ENCODE measurements around the gene FBN3.

FBN3 gene

DNA sequence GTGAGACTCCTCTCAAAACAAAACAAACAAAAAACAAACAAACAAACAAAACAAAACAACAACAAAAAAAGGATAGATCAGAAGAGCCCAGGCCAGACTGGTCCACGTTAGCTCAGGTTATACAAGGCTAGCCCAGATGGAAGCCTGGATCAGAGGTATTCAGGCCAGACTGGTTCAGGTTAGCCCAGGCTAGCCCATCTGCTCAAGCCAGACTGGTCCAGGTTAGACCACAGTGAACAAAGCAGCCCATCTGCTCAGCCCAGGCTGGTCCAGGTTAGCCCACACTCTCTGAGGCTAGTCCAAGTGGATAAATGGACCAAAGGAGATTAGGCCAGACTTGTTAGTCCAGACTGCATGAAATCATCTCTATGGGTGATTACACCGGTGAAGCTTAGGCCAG, 55.7 kb downstream of the FBN3 start:
- DNase-seq (ENCODE audit: low read depth in 2 of 2): no peak
- TF ChIP-seq, protein P1, sequence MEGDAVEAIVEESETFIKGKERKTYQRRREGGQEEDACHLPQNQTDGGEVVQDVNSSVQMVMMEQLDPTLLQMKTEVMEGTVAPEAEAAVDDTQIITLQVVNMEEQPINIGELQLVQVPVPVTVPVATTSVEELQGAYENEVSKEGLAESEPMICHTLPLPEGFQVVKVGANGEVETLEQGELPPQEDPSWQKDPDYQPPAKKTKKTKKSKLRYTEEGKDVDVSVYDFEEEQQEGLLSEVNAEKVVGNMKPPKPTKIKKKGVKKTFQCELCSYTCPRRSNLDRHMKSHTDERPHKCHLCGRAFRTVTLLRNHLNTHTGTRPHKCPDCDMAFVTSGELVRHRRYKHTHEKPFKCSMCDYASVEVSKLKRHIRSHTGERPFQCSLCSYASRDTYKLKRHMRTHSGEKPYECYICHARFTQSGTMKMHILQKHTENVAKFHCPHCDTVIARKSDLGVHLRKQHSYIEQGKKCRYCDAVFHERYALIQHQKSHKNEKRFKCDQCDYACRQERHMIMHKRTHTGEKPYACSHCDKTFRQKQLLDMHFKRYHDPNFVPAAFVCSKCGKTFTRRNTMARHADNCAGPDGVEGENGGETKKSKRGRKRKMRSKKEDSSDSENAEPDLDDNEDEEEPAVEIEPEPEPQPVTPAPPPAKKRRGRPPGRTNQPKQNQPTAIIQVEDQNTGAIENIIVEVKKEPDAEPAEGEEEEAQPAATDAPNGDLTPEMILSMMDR (IDR thresholded peaks at IDR 0.05; ENCODE audit: low read depth, low read length): no peak
- no peak overlapping the region for H3K4me3 ChIP-seq (replicated peaks in 1 of 2; ENCODE audit: low read depth in 2 of 2, low read length in 2 of 2)

DNA sequence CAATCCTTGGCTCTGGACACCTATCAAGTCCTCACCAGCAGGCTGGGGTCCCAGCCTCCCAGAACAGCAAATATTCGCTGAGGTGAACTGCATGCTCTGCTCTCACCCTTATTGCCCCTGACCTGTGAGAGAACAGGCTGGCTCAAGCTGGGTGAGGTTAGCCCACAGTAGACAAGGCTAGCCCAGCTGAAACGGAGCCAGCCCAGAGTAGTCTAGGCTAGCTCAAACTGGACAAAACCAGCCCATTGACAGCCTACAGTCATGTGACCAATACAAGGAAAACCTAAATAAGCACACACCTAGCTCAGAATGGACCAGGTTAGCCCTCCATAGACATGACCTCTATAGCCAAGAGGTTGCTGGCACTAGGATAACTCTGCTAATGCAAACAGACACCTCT, 58.4 kb downstream of the FBN3 start:
- TF ChIP-seq, protein P1 (IDR thresholded peaks at IDR 0.05; ENCODE audit: low read depth, low read length): no peak
- H3K4me3 ChIP-seq (replicated peaks in 1 of 2; ENCODE audit: low read depth in 2 of 2, low read length in 2 of 2): no peak overlapping the region
- no peak for DNase-seq (ENCODE audit: low read depth in 2 of 2)

DNA sequence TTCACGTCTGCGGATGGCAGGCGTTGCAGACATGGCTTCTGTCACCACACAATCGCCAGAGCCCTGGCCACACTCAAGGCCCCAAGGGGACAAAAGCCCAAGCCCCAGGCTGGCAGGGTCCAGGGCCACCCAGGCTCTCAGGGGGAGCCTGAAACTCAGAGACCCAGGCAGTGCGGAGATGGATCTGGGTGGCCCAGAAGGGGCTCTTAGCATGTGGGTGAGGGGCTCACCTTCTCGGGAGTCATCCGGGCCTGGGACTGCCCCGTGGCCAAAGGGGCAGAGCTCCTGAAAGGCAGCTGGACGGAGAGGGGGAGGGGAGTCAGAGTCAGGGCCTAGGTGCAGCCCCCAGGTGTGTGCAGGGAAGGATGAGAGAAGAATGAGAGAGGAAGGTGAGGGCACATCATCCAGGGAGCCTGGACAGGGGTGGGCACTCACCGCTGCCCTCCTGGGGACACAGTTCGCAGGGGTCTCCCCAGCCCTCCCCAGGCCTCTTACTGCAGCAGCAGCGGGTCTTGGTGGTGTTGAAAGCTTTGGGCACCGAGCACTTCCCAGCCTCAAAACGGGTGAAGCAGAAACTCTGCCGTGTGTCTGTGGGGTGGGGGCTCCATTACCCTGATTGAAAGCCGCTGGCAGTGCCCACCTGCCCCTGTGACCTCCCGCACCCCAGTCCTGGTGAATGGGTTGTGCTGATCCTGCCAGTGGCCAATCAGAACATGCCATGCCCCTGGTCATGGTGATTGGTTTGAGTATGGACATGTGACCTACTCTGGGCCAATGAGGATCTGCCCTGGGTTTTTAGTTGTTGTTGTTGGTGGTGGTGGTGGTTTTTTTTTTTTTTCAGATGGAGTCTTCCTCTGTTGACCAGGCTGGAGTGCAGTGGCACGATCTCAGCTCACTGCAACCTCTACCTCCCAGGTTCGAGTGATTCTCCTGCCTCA, 59.5 kb downstream of the FBN3 start:
- DNase-seq (ENCODE audit: low read depth in 2 of 2): no peak
- TF ChIP-seq, protein P1 (IDR thresholded peaks at IDR 0.05; ENCODE audit: low read depth, low read length): no peak
- no peak overlapping the region for H3K4me3 ChIP-seq (replicated peaks in 1 of 2; ENCODE audit: low read depth in 2 of 2, low read length in 2 of 2)

DNA sequence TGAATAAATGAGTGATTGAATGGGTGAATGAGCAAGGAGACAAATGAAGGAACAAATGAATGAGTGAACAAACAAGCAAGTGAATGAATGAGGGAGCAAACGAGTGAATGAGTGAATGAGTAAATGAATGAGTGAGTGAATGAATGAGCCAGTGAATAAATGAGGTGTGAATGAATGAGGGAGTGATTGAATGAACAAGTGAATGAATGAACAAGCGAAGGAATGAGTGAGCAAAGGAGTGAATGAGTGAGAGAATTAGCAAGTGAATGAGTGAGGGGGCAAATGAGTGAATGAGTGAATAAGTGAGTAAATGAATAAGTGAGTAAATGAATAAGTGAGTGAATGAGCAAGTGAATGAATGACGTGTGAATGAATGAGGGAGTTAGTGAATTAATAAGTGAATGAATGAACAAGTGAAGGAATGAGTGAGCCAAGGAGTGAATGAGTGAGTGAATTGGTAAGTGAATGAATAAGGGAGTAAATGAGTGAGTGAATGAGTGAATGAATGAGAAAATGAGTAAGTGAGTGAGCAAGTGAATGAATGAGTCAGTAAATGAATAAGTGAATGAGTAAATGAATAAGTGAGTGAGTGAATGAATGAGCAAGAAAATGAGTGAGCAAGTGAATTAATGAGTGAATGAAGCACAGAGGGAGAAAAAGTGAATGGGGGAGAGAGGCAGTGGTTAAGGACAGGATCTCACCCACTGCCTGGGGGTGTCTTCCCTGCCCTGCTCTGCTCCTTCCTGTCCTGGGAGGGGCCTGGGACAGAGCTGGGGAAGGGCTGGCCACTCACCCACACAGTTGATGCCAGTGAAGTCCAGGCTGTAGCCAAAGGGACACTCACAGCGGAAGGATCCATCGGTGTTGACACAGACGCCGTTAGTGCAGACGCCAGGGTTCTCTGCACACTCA, 60.4 kb downstream of the FBN3 start:
- TF ChIP-seq, protein P1 (IDR thresholded peaks at IDR 0.05; ENCODE audit: low read depth, low read length): no peak
- no peak for DNase-seq (ENCODE audit: low read depth in 2 of 2)
- no peak overlapping the region for H3K4me3 ChIP-seq (replicated peaks in 1 of 2; ENCODE audit: low read depth in 2 of 2, low read length in 2 of 2)

DNA sequence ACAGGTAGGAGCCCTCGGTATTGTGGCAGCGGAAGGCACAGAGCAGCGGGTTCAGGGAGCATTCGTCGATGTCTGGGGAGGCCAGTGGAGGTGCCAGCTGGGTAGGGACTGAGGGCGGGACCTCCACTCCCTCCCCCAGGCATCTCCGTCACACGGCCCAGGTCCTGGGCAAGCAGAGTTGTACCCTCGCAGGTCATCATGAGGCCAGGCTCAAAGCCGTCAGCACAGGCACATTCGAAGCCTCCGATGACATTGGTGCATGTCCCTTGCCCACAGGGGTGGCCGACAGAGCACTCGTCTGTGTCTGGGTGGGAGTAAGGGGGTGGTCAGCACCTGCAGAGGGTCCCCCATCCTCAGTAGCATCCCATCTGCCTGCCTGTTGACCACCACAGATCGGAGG, 61.5 kb downstream of the FBN3 start:
- DNase-seq (ENCODE audit: low read depth in 2 of 2): no peak
- TF ChIP-seq, protein P1 (IDR thresholded peaks at IDR 0.05; ENCODE audit: low read depth, low read length): no peak
- H3K4me3 ChIP-seq (replicated peaks in 1 of 2; ENCODE audit: low read depth in 2 of 2, low read length in 2 of 2): no peak overlapping the region

- DNase-seq (ENCODE audit: low read depth in 2 of 2): no peak
- no peak overlapping the region for H3K4me3 ChIP-seq (replicated peaks in 1 of 2; ENCODE audit: low read depth in 2 of 2, low read length in 2 of 2)
- TF ChIP-seq, protein P1 (IDR thresholded peaks at IDR 0.05; ENCODE audit: low read depth, low read length): no peak
Measured at GRCh38 chr19:8086849-8087248, 62.5 kb downstream of the FBN3 start.

Data from cardiac fibroblast (primary cell).